ENCODE data around the gene TSPAN2. TPM values are rescaled to one million over a fixed set of nuclear protein-coding genes. Genes with fewer than 3 reads are reported as not detected.

Gene TSPAN2
- total and polyA plus RNA-seq, 2 donors (not counting 3 experiments of a cell fraction or from before 2014, with no cell fraction given), result 1.5 to 5.0 TPM

GRCh38 chr1:115123116-115123515 lies 33.8 kb upstream of the TSPAN2 start:
- no peaks in the 10 kb centered on the region for H4K20me1 ChIP-seq (replicated peaks; ENCODE audit: control insufficient read depth, extremely low read depth, insufficient read depth, low read length)
- H3K27ac ChIP-seq (ENCODE audit: insufficient read depth, low read depth, low read length), result no peak overlapping the region
- DNase-seq (ENCODE audit: low read depth, low spot score) (no peak), FAIRE-seq (no peak)
- peaks cover 0 to 3% of the 10 kb centered on the region in 2 experiments for H3K27me3 ChIP-seq (ENCODE audit: control insufficient read depth in 2 of 2, insufficient read depth in 2 of 2, low read length in 2 of 2)
- H3K4me2 ChIP-seq (ENCODE audit: insufficient read depth, low read length), result no peak overlapping the region
- H2AFZ ChIP-seq (ENCODE audit: low read depth, low read length), result no peak overlapping the region
- POLR2A ChIA-PET, result no interaction called here
- H3K36me3 ChIP-seq (ENCODE audit: control insufficient read depth in 2 of 2, extremely low read depth in 1 of 2, insufficient read depth in 2 of 2, low read length in 2 of 2), result no peaks in the 10 kb centered on the region
- no peak overlapping the region for H3K9ac ChIP-seq (replicated peaks; ENCODE audit: extremely low read depth, insufficient read depth, low read length)
- TF ChIP-seq JUN (IDR thresholded peaks at IDR 0.05; ENCODE audit: borderline replicate concordance, insufficient read depth, insufficient read length, low read depth), result no peak
- no peak for TF ChIP-seq EZH2 (IDR thresholded peaks at IDR 0.05; ENCODE audit: borderline replicate concordance, low read depth, low read length, severe bottlenecking)
- TF ChIP-seq POLR2A (IDR thresholded peaks at IDR 0.05; ENCODE audit: low read depth, low read length), result no peak
- TF ChIP-seq CTCF (IDR thresholded peaks at IDR 0.05; ENCODE audit: extremely low read depth in 1 of 2, insufficient read depth in 1 of 2, low read depth in 1 of 2, low read length in 2 of 2), result no peak
- no peak for TF ChIP-seq FOS (IDR thresholded peaks at IDR 0.05; ENCODE audit: borderline replicate concordance, insufficient read depth, low read length)
- no peak for TF ChIP-seq GATA2 (IDR thresholded peaks at IDR 0.05; ENCODE audit: insufficient read depth, insufficient read length, low read depth, low read length)
- no peak for TF ChIP-seq POLR2AphosphoS5 (IDR thresholded peaks at IDR 0.05; ENCODE audit: insufficient read depth, low read depth, low read length)
- H3K9me3 ChIP-seq (replicated peaks; ENCODE audit: control insufficient read depth, insufficient read depth, low read length), result no peaks in the 10 kb centered on the region
- intact Hi-C loops (cut with micrococcal nuclease) (no loop called here), dilution Hi-C loops (cut with MboI; ENCODE audit: extremely low pct_ligation_motif_present, low sequenced_read_pairs) (no loop called here)
- CTCF ChIA-PET, result interaction anchor here (2.1 kb wide), 1 partner anchor 10 kb away, joined by 5 read pairs; no protein-coding TSS in a partner anchor
- BruUV-seq (replicated peaks), result no TSS peak
- no peaks in the 10 kb centered on the region for H3K79me2 ChIP-seq (ENCODE audit: control insufficient read depth, insufficient read depth, low read length)
- H3K4me1 ChIP-seq (ENCODE audit: control insufficient read depth, extremely low read depth, insufficient read depth, low read length), result no peaks in the 10 kb centered on the region
- H3K4me3 ChIP-seq (replicated peaks in 1 of 3; ENCODE audit: insufficient read depth in 1 of 3, low read depth in 1 of 3, low read length in 3 of 3), result no peak overlapping the region
- H3K9me1 ChIP-seq (replicated peaks; ENCODE audit: control insufficient read depth, extremely low read depth, insufficient read depth, low read length), result no peaks in the 10 kb centered on the region

All from endothelial cell of umbilical vein (primary cell).